ENCODE data around the gene GPR22. TPM values are rescaled to one million over a fixed set of nuclear protein-coding genes. Genes with fewer than 3 reads are reported as not detected.

GPR22 gene
- total and polyA plus RNA-seq, 12 donors, result 0.06 to 6.0 (median 1.0) TPM; not detected in 3

GRCh38 chr7:107432261-107432660 lies 37.6 kb upstream of the GPR22 start:
- no peak overlapping the region for H3K4me3 ChIP-seq
- DNase-seq, result no peak
- 76 to 90% (median 82%) methylated on average over 1 of the region's 1 CpG for WGBS, 4 donors
- no peaks in the 10 kb centered on the region for H3K36me3 ChIP-seq (replicated peaks in 1 of 2)
- H3K27ac ChIP-seq, result no peak overlapping the region
- H3K27me3 ChIP-seq, result no peaks in the 10 kb centered on the region
- no peak for TF ChIP-seq CTCF (IDR thresholded peaks at IDR 0.05)
- TF ChIP-seq POLR2A (IDR thresholded peaks at IDR 0.05), result no peak
- intact Hi-C loops (cut with DNase I), result no loop called here
- peaks cover 0 to 9% (median 0%) of the 10 kb centered on the region in 3 donors for H3K9me3 ChIP-seq (replicated peaks in 1 of 3)
- H3K4me1 ChIP-seq (replicated peaks in 1 of 2), result no peaks in the 10 kb centered on the region

DNA sequence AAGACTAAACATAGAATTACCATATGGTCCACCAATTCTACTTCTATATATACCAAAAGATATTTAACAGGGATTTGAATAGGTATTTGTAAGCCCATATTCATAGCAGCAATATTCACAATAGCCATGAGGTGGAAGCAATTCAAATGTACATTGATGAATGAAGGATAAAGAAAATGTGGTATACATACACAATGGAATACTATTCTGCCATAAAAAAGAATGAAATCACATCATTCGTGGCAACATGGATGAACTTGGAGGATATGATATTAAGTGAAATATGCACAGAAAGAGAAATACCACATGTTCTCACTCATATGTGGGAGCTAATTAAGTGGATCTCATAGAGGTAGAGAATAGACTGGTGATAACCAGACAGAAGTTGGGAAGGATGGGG lies 34.1 kb upstream of the GPR22 start:
- Histone ChIP-seq H3K27ac (no peak overlapping the region), H3K9me3 (replicated peaks in 1 of 3) (peaks cover 0 to 9% (median 0%) of the 10 kb centered on the region in 3 donors), H3K27me3 (no peaks in the 10 kb centered on the region), H3K36me3 (replicated peaks in 1 of 2) (no peaks in the 10 kb centered on the region), H3K4me3 (no peak overlapping the region), H3K4me1 (replicated peaks in 1 of 2) (no peaks in the 10 kb centered on the region)
- 86 to 100% (median 89%) methylated on average over 1 of the region's 1 CpG for WGBS, 4 donors
- intact Hi-C loops (cut with DNase I), result no loop called here
- TF ChIP-seq CTCF (IDR thresholded peaks at IDR 0.05) (no peak), POLR2A (IDR thresholded peaks at IDR 0.05) (no peak)
- no peak for DNase-seq

- 91 to 97% (median 93%) methylated on average over 5 of the region's 5 CpGs for WGBS, 4 donors
Observed at GRCh38 chr7:107439025-107439424, 30.8 kb upstream of the GPR22 start.

GRCh38 chr7:107441581-107442422 lies 28.1 kb upstream of the GPR22 start:
- H3K4me3 ChIP-seq, result no peak overlapping the region
- intact Hi-C loops (cut with DNase I), result no loop called here
- no peak for TF ChIP-seq CTCF (IDR thresholded peaks at IDR 0.05)
- no peak for TF ChIP-seq POLR2A (IDR thresholded peaks at IDR 0.05)
- H3K36me3 ChIP-seq (replicated peaks in 1 of 2), result no peaks in the 10 kb centered on the region
- no peak overlapping the region for H3K27ac ChIP-seq
- no peaks in the 10 kb centered on the region for H3K4me1 ChIP-seq (replicated peaks in 1 of 2)
- H3K9me3 ChIP-seq (replicated peaks in 1 of 3), result no peaks in the 10 kb centered on the region
- no peaks in the 10 kb centered on the region for H3K27me3 ChIP-seq
- no peak for DNase-seq

More at GRCh38 chr7:107439025-107439424, 30.8 kb upstream of the GPR22 start:
- H3K27ac ChIP-seq, result no peak overlapping the region
- no peak overlapping the region for H3K4me3 ChIP-seq
- H3K27me3 ChIP-seq, result no peaks in the 10 kb centered on the region
- intact Hi-C loops (cut with DNase I), result no loop called here
- no peaks in the 10 kb centered on the region for H3K4me1 ChIP-seq (replicated peaks in 1 of 2)
- no peak for TF ChIP-seq POLR2A (IDR thresholded peaks at IDR 0.05)
- TF ChIP-seq CTCF (IDR thresholded peaks at IDR 0.05), result no peak
- DNase-seq, result no peak
- H3K9me3 ChIP-seq (replicated peaks in 1 of 3), result no peaks in the 10 kb centered on the region
- no peaks in the 10 kb centered on the region for H3K36me3 ChIP-seq (replicated peaks in 1 of 2)

Data from adrenal gland (tissue), 12 donors.